B cell (primary cell): ENCODE data around the gene ARNT2.

Source experiments
- CTCF ChIP-seq: fragments of 200-600 bp; IDR thresholded peaks from one replicate; pipeline ENCODE4 v1.8.0; 2022; ENCODE audit warnings: antibody characterized with exemption, mild to moderate bottlenecking
- EZH2 ChIP-seq: IDR thresholded peaks from 2 replicates; pipeline ENCODE4 v1.6.1; 2012; ENCODE audit warnings: borderline replicate concordance, low read depth, mild to moderate bottlenecking, moderate library complexity, low read length; ENCODE audit not compliant: insufficient read depth, poor library complexity, severe bottlenecking

GRCh38 chr15:80467311-80467714 lies 63.1 kb downstream of the ARNT2 start:
- TF ChIP-seq EZH2 = no peak
- no peak for TF ChIP-seq CTCF
